Measurements from ENCODE around the gene POLR3E.
A peak's percentile ranks its signal among the peaks of the same experiment; 100 is the strongest.

- peak; percentile 81 for TF ChIP-seq CTCF (conservative IDR thresholded peaks at IDR 0.05)
- TF ChIP-seq ZFX (IDR thresholded peaks at IDR 0.05): no peak
Measured at GRCh38 chr16:22318690-22319358, 21.6 kb downstream of the POLR3E start.

Measured in C4-2B (cell line).